Neural cell (in vitro differentiated cells): ENCODE measurements around the gene FREY1.

Experiments
- EZH2 ChIP-seq: fragments of 200-600, 300-800 bp; shearing (Covaris generic), sonication (generic); IDR thresholded peaks from 2 replicates; pipeline ENCODE4 v1.6.1; 2014; ENCODE audit warnings: antibody characterized with exemption, low read length, borderline replicate concordance, mild to moderate bottlenecking; ENCODE audit not compliant: insufficient read depth, poor library complexity, severe bottlenecking
- MXI1 ChIP-seq: fragments of 450-650 bp; conservative IDR thresholded peaks from 2 replicates; pipeline ENCODE4 v1.6.1; 2014; ENCODE audit warnings: antibody characterized with exemption, mild to moderate bottlenecking; ENCODE audit not compliant: poor library complexity, severe bottlenecking
- POLR2AphosphoS5 ChIP-seq: IDR thresholded peaks from 2 replicates; pipeline ENCODE4 v1.6.1; 2012
- RAD21 ChIP-seq: fragments of 450-650 bp; conservative IDR thresholded peaks from 2 replicates; pipeline ENCODE4 v1.6.1; 2014; ENCODE audit warnings: antibody characterized with exemption, mild to moderate bottlenecking, moderate library complexity
- TF ChIP-seq, protein P1 (sequence below): fragments of 450-650 bp; IDR thresholded peaks from 2 replicates; pipeline ENCODE4 v1.5.1; 2014; ENCODE audit warnings: antibody characterized with exemption, mild to moderate bottlenecking, moderate library complexity; ENCODE audit not compliant: poor library complexity, severe bottlenecking
- TF ChIP-seq, protein P2 (sequence below): IDR thresholded peaks from 2 replicates; pipeline ENCODE4 v1.6.1; 2012; ENCODE audit warnings: borderline replicate concordance

DNA sequence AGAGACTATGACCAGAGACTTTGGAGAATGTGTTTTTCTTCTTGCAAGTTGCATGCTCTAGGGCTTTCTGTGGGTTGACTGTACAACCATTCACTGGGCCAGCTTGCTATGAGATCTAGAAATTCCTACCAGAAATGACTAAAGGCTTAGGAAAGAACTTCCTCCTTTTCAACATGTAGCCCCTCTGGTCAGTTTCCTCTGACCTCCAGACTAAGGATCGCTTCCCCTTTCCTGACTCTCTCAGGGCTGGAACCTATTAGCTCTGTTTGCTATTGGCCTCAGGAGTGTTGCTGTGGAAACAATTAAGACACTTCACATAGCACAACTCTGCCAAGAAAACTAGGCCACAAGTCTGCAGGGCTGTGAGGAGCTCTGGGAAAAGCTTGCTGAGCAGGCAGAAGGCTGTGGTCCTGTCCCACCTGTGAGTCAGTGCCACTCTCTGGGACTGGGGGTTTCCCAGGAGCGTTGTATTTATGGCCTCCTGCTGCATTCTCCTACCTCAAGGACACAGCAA, 49.1 kb downstream of the FREY1 start:
- TF ChIP-seq MXI1 (no peak), RAD21 (no peak), EZH2 (no peak), POLR2AphosphoS5 (no peak)
- TF ChIP-seq, protein P1, sequence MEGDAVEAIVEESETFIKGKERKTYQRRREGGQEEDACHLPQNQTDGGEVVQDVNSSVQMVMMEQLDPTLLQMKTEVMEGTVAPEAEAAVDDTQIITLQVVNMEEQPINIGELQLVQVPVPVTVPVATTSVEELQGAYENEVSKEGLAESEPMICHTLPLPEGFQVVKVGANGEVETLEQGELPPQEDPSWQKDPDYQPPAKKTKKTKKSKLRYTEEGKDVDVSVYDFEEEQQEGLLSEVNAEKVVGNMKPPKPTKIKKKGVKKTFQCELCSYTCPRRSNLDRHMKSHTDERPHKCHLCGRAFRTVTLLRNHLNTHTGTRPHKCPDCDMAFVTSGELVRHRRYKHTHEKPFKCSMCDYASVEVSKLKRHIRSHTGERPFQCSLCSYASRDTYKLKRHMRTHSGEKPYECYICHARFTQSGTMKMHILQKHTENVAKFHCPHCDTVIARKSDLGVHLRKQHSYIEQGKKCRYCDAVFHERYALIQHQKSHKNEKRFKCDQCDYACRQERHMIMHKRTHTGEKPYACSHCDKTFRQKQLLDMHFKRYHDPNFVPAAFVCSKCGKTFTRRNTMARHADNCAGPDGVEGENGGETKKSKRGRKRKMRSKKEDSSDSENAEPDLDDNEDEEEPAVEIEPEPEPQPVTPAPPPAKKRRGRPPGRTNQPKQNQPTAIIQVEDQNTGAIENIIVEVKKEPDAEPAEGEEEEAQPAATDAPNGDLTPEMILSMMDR, result no peak
- TF ChIP-seq, protein P2, sequence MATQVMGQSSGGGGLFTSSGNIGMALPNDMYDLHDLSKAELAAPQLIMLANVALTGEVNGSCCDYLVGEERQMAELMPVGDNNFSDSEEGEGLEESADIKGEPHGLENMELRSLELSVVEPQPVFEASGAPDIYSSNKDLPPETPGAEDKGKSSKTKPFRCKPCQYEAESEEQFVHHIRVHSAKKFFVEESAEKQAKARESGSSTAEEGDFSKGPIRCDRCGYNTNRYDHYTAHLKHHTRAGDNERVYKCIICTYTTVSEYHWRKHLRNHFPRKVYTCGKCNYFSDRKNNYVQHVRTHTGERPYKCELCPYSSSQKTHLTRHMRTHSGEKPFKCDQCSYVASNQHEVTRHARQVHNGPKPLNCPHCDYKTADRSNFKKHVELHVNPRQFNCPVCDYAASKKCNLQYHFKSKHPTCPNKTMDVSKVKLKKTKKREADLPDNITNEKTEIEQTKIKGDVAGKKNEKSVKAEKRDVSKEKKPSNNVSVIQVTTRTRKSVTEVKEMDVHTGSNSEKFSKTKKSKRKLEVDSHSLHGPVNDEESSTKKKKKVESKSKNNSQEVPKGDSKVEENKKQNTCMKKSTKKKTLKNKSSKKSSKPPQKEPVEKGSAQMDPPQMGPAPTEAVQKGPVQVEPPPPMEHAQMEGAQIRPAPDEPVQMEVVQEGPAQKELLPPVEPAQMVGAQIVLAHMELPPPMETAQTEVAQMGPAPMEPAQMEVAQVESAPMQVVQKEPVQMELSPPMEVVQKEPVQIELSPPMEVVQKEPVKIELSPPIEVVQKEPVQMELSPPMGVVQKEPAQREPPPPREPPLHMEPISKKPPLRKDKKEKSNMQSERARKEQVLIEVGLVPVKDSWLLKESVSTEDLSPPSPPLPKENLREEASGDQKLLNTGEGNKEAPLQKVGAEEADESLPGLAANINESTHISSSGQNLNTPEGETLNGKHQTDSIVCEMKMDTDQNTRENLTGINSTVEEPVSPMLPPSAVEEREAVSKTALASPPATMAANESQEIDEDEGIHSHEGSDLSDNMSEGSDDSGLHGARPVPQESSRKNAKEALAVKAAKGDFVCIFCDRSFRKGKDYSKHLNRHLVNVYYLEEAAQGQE, result no peak
